ENCODE results near the gene HADHB.
"Not testable (repeated sequence)": the region's sequence is repeated elsewhere in the genome, so short reads cannot be mapped to it uniquely, and the experiment has no call there.

Gene HADHB

DNA sequence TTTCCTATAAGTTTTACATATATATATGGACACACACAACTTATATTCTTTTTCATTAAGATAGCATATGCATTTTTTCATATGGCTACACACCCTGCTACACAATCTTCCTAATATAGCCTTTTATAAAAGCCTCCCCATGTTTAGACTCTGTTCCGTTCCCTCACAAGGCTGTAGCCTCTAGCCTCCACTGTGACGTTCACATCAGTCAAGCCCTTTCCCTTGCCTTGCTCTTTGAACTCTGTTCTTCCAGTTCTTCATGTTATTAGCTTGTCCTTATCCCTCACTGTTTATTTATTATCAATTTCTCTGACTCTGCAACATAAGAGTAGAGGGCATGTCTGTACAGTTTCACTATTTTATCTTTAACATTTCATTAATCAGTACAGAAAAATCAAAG, 38.9 kb downstream of the HADHB start:
- no peak overlapping the region for H3K4me3 ChIP-seq (ENCODE audit: low read length)

DNA sequence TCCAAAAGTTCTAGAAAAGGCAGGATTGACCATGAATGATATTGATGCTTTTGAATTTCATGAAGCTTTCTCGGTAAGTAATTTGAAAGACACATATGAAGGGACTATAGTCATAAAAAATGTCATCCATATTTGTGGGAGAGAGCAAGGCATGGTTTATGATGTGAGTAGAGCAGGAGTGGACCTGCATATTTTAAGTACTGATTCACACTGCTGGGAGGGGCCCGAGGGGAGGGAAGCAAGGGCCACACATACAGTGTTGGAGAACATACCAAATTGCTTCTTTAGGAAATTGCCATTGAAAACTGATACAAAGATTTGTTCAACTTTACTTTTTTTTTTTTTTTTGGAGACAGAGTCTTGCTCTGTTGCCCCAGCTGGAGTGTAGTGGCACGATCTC, 39.4 kb downstream of the HADHB start:
- H3K4me3 ChIP-seq (ENCODE audit: low read length): no peak overlapping the region
- no peak for DNase-seq (ENCODE audit: low read depth, low spot score)

More for the DNA sequence above, 38.9 kb downstream of the HADHB start:
- DNase-seq (ENCODE audit: low read depth, low spot score): no peak

DNA sequence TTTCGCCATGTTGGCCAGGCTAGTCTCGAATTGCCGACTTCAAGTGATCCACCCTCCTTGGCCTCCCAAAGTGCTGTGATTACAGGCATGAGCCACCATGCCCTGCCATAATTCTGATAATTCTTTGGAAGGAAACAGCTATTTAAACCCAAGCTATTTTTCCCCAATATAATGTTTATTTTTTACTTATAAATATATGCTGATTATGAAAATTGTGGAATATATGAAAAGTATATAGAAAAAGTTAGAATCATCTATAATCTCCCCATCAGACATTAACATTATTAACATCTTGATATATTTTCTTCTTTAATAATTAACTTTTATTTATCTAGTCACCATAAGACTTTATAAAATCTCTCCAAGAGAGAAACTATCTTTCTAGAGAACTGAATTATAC, 41.2 kb downstream of the HADHB start:
- no peak for DNase-seq (ENCODE audit: low read depth, low spot score)
- no peak overlapping the region for H3K4me3 ChIP-seq (ENCODE audit: low read length)

DNA sequence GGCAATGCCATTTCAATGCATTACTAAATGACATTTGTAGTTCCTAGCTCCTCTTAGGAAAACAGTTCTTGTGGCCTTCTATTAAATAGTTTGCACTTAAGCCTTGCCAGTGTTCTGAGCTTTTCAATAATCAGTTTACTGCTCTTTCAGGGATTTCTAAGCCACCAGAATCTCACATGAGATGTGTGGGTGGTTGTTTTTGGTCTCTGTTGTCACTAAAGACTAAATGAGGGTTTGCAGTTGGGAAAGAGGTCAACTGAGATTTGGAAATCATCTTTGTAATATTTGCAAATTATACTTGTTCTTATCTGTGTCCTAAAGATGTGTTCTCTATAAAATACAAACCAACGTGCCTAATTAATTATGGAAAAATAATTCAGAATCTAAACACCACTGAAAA, 45.3 kb downstream of the HADHB start:
- no peak for DNase-seq (ENCODE audit: low read depth, low spot score)
- H3K4me3 ChIP-seq (ENCODE audit: low read length): no peak overlapping the region

DNA sequence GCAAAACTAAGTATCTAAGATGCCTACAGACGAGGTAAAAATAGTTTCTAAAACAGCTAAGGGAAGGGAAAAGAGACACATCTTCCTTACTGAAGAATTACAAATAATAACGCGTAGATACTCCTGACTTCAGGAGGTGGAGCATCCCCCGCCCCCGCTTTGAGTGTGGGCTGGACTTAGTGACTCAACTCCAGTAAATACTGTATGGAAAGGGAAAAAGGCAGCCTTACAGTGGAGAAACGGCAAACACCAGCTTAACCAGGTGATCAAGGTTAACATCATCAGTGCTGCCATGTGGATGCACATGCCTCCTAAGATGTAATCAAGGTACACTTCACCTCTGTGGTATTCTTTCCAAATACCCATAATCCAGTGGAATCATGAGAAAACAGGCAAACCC, 47.9 kb downstream of the HADHB start:
- DNase-seq (ENCODE audit: low read depth, low spot score): no peak

DNA sequence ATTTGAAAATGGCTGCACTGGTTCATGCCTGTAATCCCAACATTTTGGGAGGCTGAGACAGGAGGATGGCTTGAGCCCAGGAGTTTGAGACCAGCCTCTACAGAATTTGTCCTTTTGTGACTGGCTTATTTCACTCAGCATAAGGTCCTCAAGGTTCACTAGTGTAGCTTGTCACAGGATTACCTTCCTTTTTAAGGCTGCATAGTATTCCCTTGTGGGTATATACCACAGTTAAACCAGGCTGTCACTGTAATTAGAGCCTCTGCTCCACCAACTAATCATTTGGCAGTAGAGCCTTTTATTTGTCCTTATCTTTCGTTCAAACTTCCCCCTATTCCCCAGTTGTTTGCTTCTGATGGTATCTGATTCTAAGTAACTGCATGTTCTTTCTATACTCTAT, 50.8 kb downstream of the HADHB start:
- H3K4me3 ChIP-seq (ENCODE audit: low read length): no peak overlapping the region
- no peak for DNase-seq (ENCODE audit: low read depth, low spot score)

More for the DNA sequence above, 47.9 kb downstream of the HADHB start:
- no peak overlapping the region for H3K4me3 ChIP-seq (ENCODE audit: low read length)

DNA sequence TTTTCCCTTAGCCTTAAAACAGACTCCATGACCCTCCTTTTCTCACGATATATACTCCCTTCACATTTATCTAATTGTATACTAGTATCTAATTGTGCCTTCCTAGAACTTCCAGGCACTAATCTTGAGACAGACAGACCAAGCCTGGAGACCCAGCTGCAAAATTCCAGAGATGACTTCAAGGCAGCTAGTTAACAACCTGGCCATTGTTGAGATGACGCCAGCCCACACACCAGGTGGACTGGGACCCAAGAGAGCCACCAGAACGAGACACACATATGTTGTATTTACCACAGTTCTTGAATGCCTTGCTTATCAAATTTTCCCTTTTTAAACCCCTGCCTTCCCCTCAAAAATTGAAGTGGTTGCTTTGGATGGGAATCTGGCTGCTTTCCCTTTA, 52.3 kb downstream of the HADHB start:
- H3K4me3 ChIP-seq (ENCODE audit: low read length): no peak overlapping the region
- DNase-seq (ENCODE audit: low read depth, low spot score): no peak

DNA sequence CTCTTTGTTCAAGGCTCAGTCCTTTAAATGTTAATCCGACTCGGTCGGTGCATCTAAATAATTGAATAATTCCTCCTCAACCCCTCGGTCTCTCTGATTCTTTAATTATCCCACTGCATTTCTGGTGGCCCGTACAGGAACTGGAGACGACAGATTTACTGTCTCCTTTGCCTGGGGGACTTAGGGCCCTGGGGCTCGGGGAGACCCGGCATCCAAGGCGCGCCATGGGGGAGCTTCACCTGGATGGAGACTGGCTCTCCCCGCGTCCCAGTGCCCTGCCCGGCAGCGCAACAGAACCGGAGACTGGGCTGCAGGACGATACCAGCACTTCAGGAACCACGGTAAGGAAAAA, 53.5 kb downstream of the HADHB start:
- no peak overlapping the region for H3K4me3 ChIP-seq (ENCODE audit: low read length)
- DNase-seq (ENCODE audit: low read depth, low spot score): no peak

DNA sequence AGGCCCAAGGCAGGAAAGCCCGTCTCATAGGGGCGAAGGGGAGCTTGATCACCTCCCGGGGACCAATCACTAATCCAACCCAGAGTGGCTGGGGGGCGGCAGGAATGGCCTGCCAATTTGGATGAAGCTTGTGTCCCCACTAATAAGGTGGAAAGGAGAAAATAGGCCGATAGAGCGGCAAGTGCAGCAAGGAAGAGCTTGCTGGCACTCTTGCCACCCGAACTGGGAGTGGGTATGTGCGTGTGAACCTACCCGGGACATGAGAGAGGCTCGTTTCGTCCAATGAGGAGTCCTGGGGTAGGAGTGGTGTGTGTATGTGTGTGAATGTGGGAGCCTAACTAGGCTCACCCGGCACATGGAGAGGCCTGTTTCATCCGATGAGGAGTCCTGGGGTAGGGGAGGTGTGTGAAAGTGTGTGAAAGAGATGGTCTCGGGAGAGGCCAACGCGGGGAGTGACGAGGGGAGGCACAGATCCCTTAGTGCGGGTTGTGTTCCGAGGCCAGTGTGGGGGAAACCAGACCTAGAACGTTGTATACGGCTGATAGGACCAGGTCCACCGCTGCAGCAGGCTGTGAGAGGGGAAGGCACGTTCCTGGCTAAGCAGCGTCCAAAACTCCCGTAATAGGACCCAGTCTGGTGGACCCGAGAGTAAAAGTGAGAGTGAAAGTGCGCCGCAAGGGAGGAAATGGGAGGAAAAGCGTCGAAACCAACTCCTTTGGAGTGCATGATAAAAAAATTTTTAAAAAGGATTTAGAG, 54.1 kb downstream of the HADHB start:
- no peak overlapping the region for H3K4me3 ChIP-seq (ENCODE audit: low read length)
- no peak for DNase-seq (ENCODE audit: low read depth, low spot score)

DNA sequence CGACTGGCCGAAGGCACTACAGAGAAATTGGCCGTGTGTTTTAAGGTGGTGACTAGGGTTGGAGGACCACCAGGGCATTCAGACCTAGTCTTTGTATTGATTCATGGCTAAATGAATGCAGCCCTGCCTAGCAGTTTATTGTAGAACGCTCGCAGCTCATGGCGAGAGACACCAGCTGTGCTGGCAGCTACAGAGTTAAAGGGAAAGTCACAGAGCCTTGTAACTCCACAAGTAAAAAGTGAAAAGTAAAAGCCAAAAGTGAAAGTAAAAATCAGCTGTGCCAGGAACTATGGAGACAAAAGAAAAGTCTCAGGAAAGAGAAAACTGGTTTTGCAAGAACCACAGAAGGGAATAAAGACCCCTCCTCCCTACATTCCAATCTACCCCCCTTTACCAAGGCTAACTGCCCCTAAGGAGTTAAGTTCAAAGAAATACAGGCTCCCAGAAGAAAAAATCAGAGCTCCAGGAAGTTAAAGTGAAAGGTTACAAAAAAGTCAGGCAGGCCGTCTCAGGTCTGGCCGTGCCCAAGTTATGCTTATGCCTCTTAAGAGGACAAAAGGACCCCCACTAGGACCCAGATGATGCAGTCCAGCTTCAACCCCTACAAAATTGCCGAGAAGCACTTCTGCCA, 54.8 kb downstream of the HADHB start:
- peak overlapping the region; percentile 8; the same call in 1 of the 2 replicates for H3K4me3 ChIP-seq (ENCODE audit: low read length)
- DNase-seq (ENCODE audit: low read depth, low spot score): peak; percentile 19

DNA sequence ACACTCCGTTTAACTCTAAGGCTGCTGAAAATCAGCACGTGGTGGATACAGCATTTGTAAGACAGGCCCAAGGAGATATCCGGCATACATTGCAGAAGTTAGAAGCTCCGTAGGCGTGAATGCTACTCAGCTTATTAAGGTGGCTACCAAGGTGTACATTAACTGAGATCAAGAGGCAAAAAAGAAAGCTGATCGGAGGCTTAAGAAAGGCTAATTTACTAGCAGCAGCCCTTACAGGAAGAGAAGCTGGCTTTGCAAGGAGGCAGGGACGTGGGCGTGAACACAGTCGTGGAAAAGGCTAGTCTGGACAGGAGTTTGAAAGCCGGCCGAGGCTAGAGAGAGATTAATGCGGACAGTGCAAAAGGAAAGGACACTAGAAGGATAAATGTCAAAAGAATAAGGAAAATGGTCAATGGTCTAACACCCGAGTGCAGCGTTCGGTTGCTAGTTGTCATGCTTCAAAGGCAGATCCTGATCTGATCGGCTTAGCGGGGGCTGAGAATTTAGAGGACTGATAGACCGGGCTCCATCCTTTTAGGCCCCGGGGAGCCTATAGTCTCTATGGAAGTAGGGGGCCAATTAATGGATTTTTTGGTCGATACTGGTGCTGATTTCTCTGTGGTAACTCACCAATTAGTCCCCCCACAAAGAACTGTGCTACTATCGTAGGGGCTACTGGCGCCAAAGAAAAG, 55.6 kb downstream of the HADHB start:
- H3K4me3 ChIP-seq (ENCODE audit: low read length): no peak overlapping the region
- DNase-seq (ENCODE audit: low read depth, low spot score): no peak

DNA sequence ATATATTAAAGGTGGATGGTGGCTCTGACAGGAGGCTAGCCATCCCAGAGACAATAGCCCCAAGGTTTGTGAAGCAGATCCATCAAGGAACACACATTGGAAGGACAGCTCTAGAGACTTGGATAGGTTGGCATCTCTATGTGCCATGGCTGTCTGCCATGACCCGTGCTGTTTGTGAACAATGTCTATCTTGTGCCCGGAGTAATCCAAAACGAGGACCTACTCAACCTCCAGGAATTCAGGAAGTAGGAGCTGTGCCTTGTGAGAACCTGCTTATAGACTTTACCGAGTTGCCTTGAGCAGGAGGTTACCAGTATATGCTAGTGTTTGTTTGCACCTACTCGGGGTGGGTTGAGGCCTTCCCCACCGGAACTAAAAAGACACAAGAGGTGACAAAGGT, 58.1 kb downstream of the HADHB start:
- H3K4me3 ChIP-seq (ENCODE audit: low read length): no peak overlapping the region
- DNase-seq (ENCODE audit: low read depth, low spot score): no peak

DNA sequence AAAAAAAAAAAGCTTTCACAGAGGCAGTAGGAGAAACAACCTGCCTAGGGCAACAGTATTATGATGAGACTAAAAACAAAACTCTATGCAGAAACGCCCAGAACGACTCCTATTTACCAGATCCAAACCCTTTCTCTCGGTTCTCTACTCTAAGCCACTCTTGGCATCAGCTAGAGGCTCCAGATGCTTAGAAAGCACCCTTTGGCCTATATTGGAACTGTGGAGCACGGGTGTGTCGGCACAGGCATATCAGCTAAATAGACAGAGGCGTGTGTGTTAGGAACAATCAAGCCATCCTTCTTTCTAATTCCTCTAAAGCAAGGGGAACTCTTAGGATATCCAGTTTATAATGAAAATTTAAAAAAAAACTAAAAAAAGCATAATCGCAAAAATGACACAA, 60.4 kb downstream of the HADHB start:
- H3K4me3 ChIP-seq (ENCODE audit: low read length); DNase-seq (ENCODE audit: low read depth, low spot score): not testable (repeated sequence)

DNA sequence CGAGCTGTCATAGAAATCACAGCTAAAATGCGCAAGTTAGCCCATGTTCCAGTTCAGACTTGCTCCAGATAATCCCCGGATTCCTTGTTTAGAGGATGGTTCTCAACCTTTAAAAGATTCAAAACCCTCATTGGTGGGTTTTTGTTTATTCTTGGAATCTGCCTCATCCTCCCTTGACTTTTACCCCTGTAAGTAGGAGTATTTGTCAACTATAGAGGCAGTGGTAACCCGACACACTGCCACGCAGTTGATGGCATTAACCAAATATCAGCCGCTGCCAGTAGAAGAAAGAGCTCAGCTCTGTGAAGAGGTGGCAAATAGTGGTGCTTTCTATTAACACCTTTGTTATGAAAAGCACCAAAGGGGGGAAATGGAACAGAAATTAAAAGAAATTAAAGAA, 60.8 kb downstream of the HADHB start:
- no peak overlapping the region for H3K4me3 ChIP-seq (ENCODE audit: low read length)
- no peak for DNase-seq (ENCODE audit: low read depth, low spot score)

DNA sequence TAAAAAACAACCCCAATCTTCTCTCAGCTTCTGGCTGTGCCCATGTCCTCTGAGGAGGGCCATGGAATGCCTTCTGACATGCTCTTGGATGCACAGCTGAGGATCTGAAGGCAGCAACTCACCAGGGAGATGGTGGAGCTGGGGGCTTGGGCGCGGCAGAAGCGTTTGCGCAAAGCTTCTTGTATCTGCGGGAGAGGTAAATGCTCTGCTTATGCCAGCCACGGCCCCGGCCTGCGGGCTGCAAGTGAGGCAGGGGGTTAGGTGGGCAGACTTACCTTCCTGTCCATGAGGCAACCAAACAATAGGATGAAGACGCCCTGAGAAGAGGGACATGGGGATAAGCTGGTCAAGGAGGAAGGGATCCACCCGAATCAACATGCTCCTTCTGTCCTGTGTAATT, 65.2 kb downstream of the HADHB start:
- DNase-seq (ENCODE audit: low read depth, low spot score): no peak
- H3K4me3 ChIP-seq (ENCODE audit: low read length): no peak overlapping the region

DNA sequence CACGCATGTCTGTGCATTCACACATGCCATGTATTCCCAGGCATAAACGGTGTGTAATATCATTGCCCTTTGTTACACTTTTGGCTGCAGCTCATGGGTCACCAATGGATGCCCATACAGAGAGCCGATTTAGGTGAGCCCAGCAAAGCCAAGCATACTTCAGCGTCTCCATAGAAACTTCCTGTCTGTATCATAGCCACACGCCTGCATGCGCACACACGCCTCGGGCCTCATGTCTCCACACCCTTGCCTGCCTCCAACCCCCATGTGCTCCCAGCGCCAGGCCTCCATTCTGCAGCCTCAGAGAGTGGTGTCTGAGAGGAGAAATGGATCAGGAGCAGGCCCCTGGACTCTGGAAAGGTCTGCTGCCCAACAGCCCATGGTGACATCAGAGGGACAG, 67.7 kb downstream of the HADHB start:
- H3K4me3 ChIP-seq (ENCODE audit: low read length): no peak overlapping the region

DNA sequence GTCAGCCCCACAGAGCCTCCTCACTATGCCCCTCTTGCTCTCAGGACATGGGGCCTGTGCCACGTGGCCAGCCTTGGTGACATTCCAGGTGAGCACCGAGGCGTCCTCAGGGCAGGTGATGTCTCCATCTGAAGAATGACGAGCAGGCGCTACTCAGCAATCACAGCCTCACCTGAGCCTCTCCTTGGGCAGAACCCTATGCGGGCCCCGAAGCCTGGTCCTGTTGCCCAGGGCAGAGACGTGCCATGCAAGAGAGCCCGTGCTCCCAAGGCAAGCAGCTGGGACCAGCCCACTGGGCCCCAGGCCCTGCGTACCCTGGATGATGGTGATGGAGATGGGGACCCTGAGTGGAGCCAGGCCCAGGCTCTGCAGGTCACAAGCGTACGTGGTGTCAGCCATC, 68.7 kb downstream of the HADHB start:
- DNase-seq (ENCODE audit: low read depth, low spot score): no peak

More for the DNA sequence above, 67.7 kb downstream of the HADHB start:
- no peak for DNase-seq (ENCODE audit: low read depth, low spot score)

DNA sequence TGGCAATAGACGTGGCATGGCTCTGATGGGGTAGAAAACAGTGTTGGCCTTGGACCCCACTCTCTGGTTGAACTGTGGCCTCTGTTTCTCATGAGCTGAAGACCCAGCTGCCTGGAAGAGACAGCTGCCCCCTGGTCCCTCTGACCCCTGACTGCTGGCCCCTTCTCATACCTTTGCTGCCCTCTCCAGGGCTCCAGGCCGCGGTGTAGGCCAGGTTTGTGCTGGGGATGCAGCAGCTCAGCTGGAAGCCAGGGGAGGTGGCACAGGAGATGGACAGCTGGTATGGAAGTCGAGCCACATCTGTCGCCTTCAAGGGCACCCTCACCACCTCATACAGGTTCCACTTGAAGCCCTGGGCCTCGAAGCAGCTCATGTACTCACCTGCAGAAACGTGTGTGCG, 69.5 kb downstream of the HADHB start:
- no peak for DNase-seq (ENCODE audit: low read depth, low spot score)
- no peak overlapping the region for H3K4me3 ChIP-seq (ENCODE audit: low read length)

More for the DNA sequence above, 68.7 kb downstream of the HADHB start:
- no peak overlapping the region for H3K4me3 ChIP-seq (ENCODE audit: low read length)

DNA sequence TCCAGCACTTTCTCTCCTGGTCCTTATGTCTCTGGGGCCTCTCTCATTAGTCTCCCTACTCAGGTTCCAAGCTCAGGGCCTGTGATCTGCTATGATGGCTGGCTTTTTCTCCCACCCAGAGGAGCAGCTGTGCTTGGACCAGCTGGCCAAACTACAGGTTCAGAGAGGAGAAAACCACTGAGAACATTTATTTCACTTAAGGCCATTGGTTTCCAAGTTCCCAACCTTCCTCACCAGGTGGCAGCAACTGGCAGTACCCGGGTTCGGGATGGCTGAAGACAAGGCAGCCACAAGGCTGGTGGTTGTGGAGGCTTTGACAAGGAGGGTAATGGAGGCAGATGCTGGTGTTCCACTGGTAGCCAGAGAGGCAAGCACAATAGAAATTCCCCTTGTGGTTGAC, 71.3 kb downstream of the HADHB start:
- DNase-seq (ENCODE audit: low read depth, low spot score): peak; percentile 16
- no peak overlapping the region for H3K4me3 ChIP-seq (ENCODE audit: low read length)

DNA sequence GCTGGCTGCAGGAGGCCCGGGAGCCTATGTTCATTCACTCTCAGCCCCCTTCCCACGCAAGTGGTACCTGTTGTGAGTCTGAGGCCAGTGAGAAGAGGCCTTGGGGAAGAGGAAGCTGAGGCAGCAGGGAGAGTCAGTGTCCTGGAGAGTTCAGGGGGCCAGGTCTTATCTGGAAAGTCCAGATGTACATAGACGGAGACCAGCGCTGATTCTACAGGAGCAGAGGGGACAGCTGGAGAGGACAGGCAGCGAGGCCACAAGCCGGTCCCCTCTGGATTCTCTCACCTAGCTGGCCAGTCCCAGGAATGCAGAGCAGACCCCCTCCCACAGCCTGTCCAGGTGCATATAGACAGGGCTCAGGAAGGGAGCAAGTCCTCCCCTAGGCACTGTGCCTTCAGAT, 72.1 kb downstream of the HADHB start:
- no peak for DNase-seq (ENCODE audit: low read depth, low spot score)
- no peak overlapping the region for H3K4me3 ChIP-seq (ENCODE audit: low read length)
